HCT116 (cell line): Measurements from ENCODE around the gene TRMT13. TPM values are rescaled to one million over a fixed set of nuclear protein-coding genes. Genes with fewer than 3 reads are reported as not detected.

ENCODE experiments used
- ATAC-seq: fragments of 200-7000 bp; cut with Tn5 transposase; 2 replicates; pipeline ENCODE4 v1.9.1; 2020; ENCODE audit warnings: mild to moderate bottlenecking, moderate library complexity
- Bru-seq: library from RNA; stranded (reverse); fragments of 400-500 nt; gene quantifications from one replicate; lab custom pipeline; 2021; lab: Mats Ljungman, UMichigan
- BruChase-seq, 2 experiments: library from RNA; stranded (reverse); fragments of 400-500 nt; gene quantifications; one replicate each; lab custom pipeline; 2021; lab: Mats Ljungman, UMichigan
- BruUV-seq: library from RNA; stranded (reverse); fragments of 400-500 nt; replicated peaks from 2 replicates; lab custom pipeline; 2021; lab: Mats Ljungman, UMichigan
- CTCF ChIA-PET: fragments of 300-600 bp; sonication (Branson Sonifier 250); formaldehyde crosslinking; loops from one replicate; lab custom pipeline; 2021; ENCODE audit warnings: antibody characterized with exemption; lab: Charles Lee
- POLR2A ChIA-PET: fragments of 300-600, 350-600 bp; sonication (Branson Sonifier 250); formaldehyde crosslinking; loops from one replicate; lab custom pipeline; 2021; ENCODE audit warnings: antibody characterized with exemption; lab: Charles Lee
- RAD21 ChIA-PET, 2 experiments: fragments of 300-600 bp; sonication (Branson Sonifier 250); formaldehyde crosslinking; loops; one replicate each; lab custom pipeline; 2023; ENCODE audit warnings: low total read pairs in 2 of 2; ENCODE audit not compliant: uncharacterized antibody in 2 of 2, unreplicated experiment in 2 of 2, low non-redundant PET in 1 of 2; lab: Charles Lee
- DNase-seq: peaks from one replicate; pipeline ENCODE4 v3.0.0-alpha.2; 2010; ENCODE audit warnings: low read depth, low spot score
- H2AFZ ChIP-seq: fragments of 200-600 bp; shearing (Covaris generic), sonication (generic); 2 replicates; pipeline ENCODE4 v1.6.1; 2017; ENCODE audit warnings: low read depth, mixed run types, mixed read lengths, antibody characterized with exemption, low read length; ENCODE audit not compliant: poor library complexity, severe bottlenecking
- H3K27ac ChIP-seq: 2 replicates; pipeline ENCODE4 v1.5.1; 2012; ENCODE audit warnings: low read depth, low read length
- H3K27me3 ChIP-seq: fragments of 200-600 bp; sonication (generic); 2 replicates; pipeline ENCODE4 v1.6.1; 2016; ENCODE audit warnings: mixed run types, low read length, mixed read lengths; ENCODE audit not compliant: insufficient read depth
- H3K36me3 ChIP-seq, 2 experiments: fragments of 200-500 bp in 1 of 2; fragments of 200-600 bp in 1 of 2; sonication (Bioruptor generic) in 1 of 2; sonication (generic) in 1 of 2; 2 replicates each; pipeline versions ENCODE4 v1.5.1 to v1.6.1; 2014 to 2016; ENCODE audit warnings: low read length in 2 of 2, inconsistent platforms in 1 of 2, mixed read lengths in 1 of 2, mixed run types in 1 of 2; ENCODE audit not compliant: insufficient read depth in 2 of 2, control insufficient read depth in 1 of 2
- H3K4me1 ChIP-seq, 2 experiments: fragments of 200-600 bp in 1 of 2; sonication (generic) in 1 of 2; 2 replicates each; pipeline versions ENCODE4 v1.5.1 to v1.6.1; 2012 to 2017; ENCODE audit warnings: low read length in 2 of 2, inconsistent platforms in 1 of 2, mild to moderate bottlenecking in 1 of 2, mixed read lengths in 1 of 2, mixed run types in 1 of 2, moderate library complexity in 1 of 2; ENCODE audit not compliant: insufficient read depth in 2 of 2, control insufficient read depth in 1 of 2
- H3K4me2 ChIP-seq: fragments of 200-600 bp; sonication (generic); 2 replicates; pipeline ENCODE4 v1.6.1; 2017; ENCODE audit warnings: mixed run types, low read length, mixed read lengths
- H3K4me3 ChIP-seq, 2 experiments: fragments of 200-600 bp in 1 of 2; sonication (generic) in 1 of 2; replicated peaks in 1 of 2; 2 replicates each; pipeline ENCODE4 v1.5.1; 2011 to 2016; ENCODE audit warnings: low read length in 2 of 2, control low read depth in 1 of 2, low read depth in 1 of 2, mild to moderate bottlenecking in 1 of 2, mixed read lengths in 1 of 2, mixed run types in 1 of 2
- H3K79me2 ChIP-seq: fragments of 200-600 bp; sonication (generic); 2 replicates; pipeline ENCODE4 v1.6.1; 2017; ENCODE audit warnings: mild to moderate bottlenecking, mixed run types, low read length, moderate library complexity, mixed read lengths; ENCODE audit not compliant: insufficient read depth
- H3K9ac ChIP-seq: fragments of 200-600 bp; sonication (generic); 2 replicates; pipeline ENCODE4 v1.6.1; 2016; ENCODE audit warnings: low read length, mixed read lengths
- H3K9me2 ChIP-seq: fragments of 200-600 bp; sonication (generic), shearing (Covaris generic); 2 replicates; pipeline ENCODE4 v1.6.1; 2017; ENCODE audit warnings: mixed run types, mild to moderate bottlenecking, moderate library complexity; ENCODE audit not compliant: insufficient read depth
- H3K9me3 ChIP-seq, 2 experiments: fragments of 200-500 bp in 1 of 2; fragments of 200-600 bp in 1 of 2; sonication (Bioruptor generic) in 1 of 2; sonication (generic) in 1 of 2; 2 replicates each; pipeline ENCODE4 v1.6.1; 2014 to 2017; ENCODE audit warnings: low read length in 2 of 2, mixed read lengths in 2 of 2, inconsistent platforms in 1 of 2, low read depth in 1 of 2, mild to moderate bottlenecking in 1 of 2, mixed run types in 1 of 2, moderate library complexity in 1 of 2; ENCODE audit not compliant: control insufficient read depth in 1 of 2, insufficient read depth in 1 of 2
- H4K20me1 ChIP-seq: fragments of 200-600 bp; sonication (generic), shearing (Covaris generic); 2 replicates; pipeline ENCODE4 v1.6.1; 2017; ENCODE audit warnings: mixed run types, mild to moderate bottlenecking, moderate library complexity; ENCODE audit not compliant: insufficient read depth
- ATF3 ChIP-seq: IDR thresholded peaks from 2 replicates; pipeline ENCODE4 v1.6.1; 2012
- CBX3 ChIP-seq: IDR thresholded peaks from 2 replicates; pipeline ENCODE4 v1.6.1; 2012; ENCODE audit warnings: low read depth
- CEBPB ChIP-seq: IDR thresholded peaks from 2 replicates; pipeline ENCODE4 v1.6.1; 2012; ENCODE audit warnings: low read depth
- EGR1 ChIP-seq: IDR thresholded peaks from 2 replicates; pipeline ENCODE4 v1.6.1; 2012; ENCODE audit warnings: low read depth
- ELF1 ChIP-seq: IDR thresholded peaks from 2 replicates; pipeline ENCODE4 v1.6.1; 2012; ENCODE audit warnings: low read depth, borderline replicate concordance
- EZH2 ChIP-seq: fragments of 200-600 bp; sonication (generic); IDR thresholded peaks from 2 replicates; pipeline ENCODE4 v1.6.1; 2017; ENCODE audit warnings: antibody characterized with exemption, mixed run types
- EZH2phosphoT487 ChIP-seq: fragments of 200-600 bp; IDR thresholded peaks from 2 replicates; pipeline ENCODE4 v1.6.1; 2018; ENCODE audit warnings: antibody characterized with exemption, borderline replicate concordance
- FOSL1 ChIP-seq: IDR thresholded peaks from 2 replicates; pipeline ENCODE4 v1.6.1; 2012; ENCODE audit warnings: low read depth
- POLR2A ChIP-seq: IDR thresholded peaks from 2 replicates; pipeline ENCODE4 v1.7.0; 2011; ENCODE audit warnings: borderline replicate concordance; ENCODE audit not compliant: insufficient read depth, insufficient read length; ENCODE audit errors: extremely low read depth
- POLR2AphosphoS5 ChIP-seq: IDR thresholded peaks from 2 replicates; pipeline ENCODE4 v1.6.1; 2011; ENCODE audit warnings: mild to moderate bottlenecking, low read depth, low read length, moderate library complexity
- RAD21 ChIP-seq: IDR thresholded peaks from 2 replicates; pipeline ENCODE4 v1.6.1; 2012; ENCODE audit warnings: low read depth, mild to moderate bottlenecking
- REST ChIP-seq: IDR thresholded peaks from 2 replicates; pipeline ENCODE4 v1.6.1; 2012; ENCODE audit warnings: low read depth
- SP1 ChIP-seq: IDR thresholded peaks from 2 replicates; pipeline ENCODE4 v1.6.1; 2012; ENCODE audit warnings: low read depth
- TCF7L2 ChIP-seq: IDR thresholded peaks from 2 replicates; pipeline ENCODE4 v1.7.0; 2011; ENCODE audit warnings: borderline replicate concordance, inconsistent platforms; ENCODE audit not compliant: insufficient read depth, insufficient read length; ENCODE audit errors: extremely low read depth
- ZBTB33 ChIP-seq: IDR thresholded peaks from 2 replicates; pipeline ENCODE4 v1.6.1; 2011; ENCODE audit warnings: mild to moderate bottlenecking, low read length, moderate library complexity; ENCODE audit not compliant: insufficient replicate concordance; ENCODE audit errors: extremely low read depth
- ZFX ChIP-seq: fragments of 450-650 bp; IDR thresholded peaks from 2 replicates; pipeline ENCODE4 v1.6.1; 2017
- ZNF274 ChIP-seq: fragments of 200-500 bp; sonication (Bioruptor generic); IDR thresholded peaks from 2 replicates; pipeline ENCODE4 v1.6.1; 2014; ENCODE audit warnings: mild to moderate bottlenecking, low read depth, low read length, inconsistent platforms
- intact Hi-C: fragments of 100-400 bp; cut with micrococcal nuclease; formaldehyde crosslinking; loops from 2 replicates; pipeline ENCODE4 v1.10.0; 2022
- long read RNA-seq: library from polyadenylated mRNA; unstranded; transcript quantifications from one replicate; pipeline ENCODE4 v2.0.0, GENCODE V29; 2021; ENCODE audit not compliant: unreplicated experiment
- polyA plus RNA-seq: library from polyadenylated mRNA; unstranded; fragments of >200 nt; gene quantifications from 2 replicates; pipeline ENCODE4 v1.2.1, GENCODE V29; 2012; ENCODE audit warnings: missing spikeins
- total RNA-seq: library from RNA; stranded (reverse); gene quantifications from one replicate; pipeline ENCODE4 v1.2.1, GENCODE V29; 2021; ENCODE audit not compliant: unreplicated experiment
- TF ChIP-seq, protein P1 (sequence below): IDR thresholded peaks from 2 replicates; pipeline ENCODE4 v1.6.1; 2012

The TRMT13 gene
- total RNA-seq (13.2 TPM), Bru-seq, nascent RNA (percentile 84 among the genes with signal in this experiment), BruChase-seq, experiment 1, labeled RNA remaining after a 6-hour chase (percentile 85 among the genes with signal in this experiment), BruChase-seq, experiment 2, labeled RNA remaining after a 2-hour chase (percentile 90 among the genes with signal in this experiment)
- 1.9 and 5.2 TPM in 2 replicates for polyA plus RNA-seq
- long read RNA-seq, transcript TRMT13-202 (11 exons, 3,129 nt), result major isoform, 7 of 21 reads
- long read RNA-seq, partial matches to known transcripts, result 0 of 21 reads
- long read RNA-seq, other reads (novel, unspliced or antisense), result 14 of 21 reads

GRCh38 chr1:100132566-100133477 is at the start of gene TRMT13, which contains the start of gene SASS6:
TSS of gene TRMT13 (plus strand) at chr1:100133163. CDS start at chr1:100133169, 6 bp downstream.
TSS of gene SASS6 (minus strand) at chr1:100132930. CDS start at chr1:100132814, 116 bp downstream.
- peak within 1 kb of the TSS; percentile 62 for H3K27ac ChIP-seq
- peak within 1 kb of the TSS; percentile 80 for H3K4me2 ChIP-seq
- peak; percentile 92 for ATAC-seq
- peak; percentile 97 for DNase-seq
- no TSS peak for BruUV-seq
- H3K9me3 ChIP-seq, result no peaks in the 10 kb centered on the region
- intact Hi-C loops, result loop anchor here (2.0 to 5.0 kb wide), 4 partner anchors 161 to 326 kb away; partner anchors contain the start of gene CDC14A
- CTCF ChIA-PET, result interaction anchor here (1.0 kb wide), 1 partner anchor 327 kb away, joined by 3 read pairs; no protein-coding TSS in a partner anchor
- RAD21 ChIA-PET, result no interaction called here
- no peaks in the 10 kb centered on the region for H4K20me1 ChIP-seq
- peaks cover 14 to 18% of the 10 kb centered on the region in 2 experiments for H3K4me1 ChIP-seq
- no peaks in the 10 kb centered on the region for H3K9me2 ChIP-seq
- no peaks in the 10 kb centered on the region for H3K27me3 ChIP-seq
- POLR2A ChIA-PET, result interaction anchor here (1.3 kb wide), 1 partner anchor 117 kb away, joined by 3 read pairs; the partner anchor contains the start of gene DBT
- H2AFZ ChIP-seq, result peak within 1 kb of the TSS; percentile 19
- peaks cover 78% of the 10 kb centered on the region for H3K79me2 ChIP-seq
- H3K36me3 ChIP-seq, result peaks cover 2 to 4% of the 10 kb centered on the region in 2 experiments; a peak in 2 of 4 replicates
- peak within 1 kb of the TSS; percentile 76 to 78 for H3K4me3 ChIP-seq
- H3K9ac ChIP-seq, result peak within 1 kb of the TSS; percentile 77
- TF ChIP-seq POLR2AphosphoS5 (peak; percentile 83), EZH2phosphoT487 (no peak), RAD21 (no peak), EZH2 (no peak), SP1 (peak; percentile 83), ZNF274 (no peak), ATF3 (no peak), ZBTB33 (peak; percentile 90), TCF7L2 (peak; percentile 94), POLR2A (peak; percentile 67), ZFX (peak; percentile 55; the same call in 1 of the 2 replicates), REST (no peak), EGR1 (peak; percentile 94), FOSL1 (0 out of 2 replicates have a peak, but pooled peaks have one; percentile 4), CEBPB (no peak), ELF1 (peak; percentile 98), CBX3 (peak; percentile 89)
- TF ChIP-seq, protein P1, sequence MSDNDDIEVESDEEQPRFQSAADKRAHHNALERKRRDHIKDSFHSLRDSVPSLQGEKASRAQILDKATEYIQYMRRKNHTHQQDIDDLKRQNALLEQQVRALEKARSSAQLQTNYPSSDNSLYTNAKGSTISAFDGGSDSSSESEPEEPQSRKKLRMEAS, result peak; percentile 98
